GM12878 (cell line): ENCODE measurements around the gene ADGRD1. TPM values are rescaled to one million over a fixed set of nuclear protein-coding genes. Genes with fewer than 3 reads are reported as not detected.

Source experiments
- ATAC-seq: fragments of 200-7000 bp; cut with Tn5 transposase; 3 replicates; pipeline ENCODE4 v1.9.1; 2020; ENCODE audit warnings: mild to moderate bottlenecking, moderate library complexity
- BruUV-seq: library from RNA; stranded (reverse); fragments of 400-500 nt; replicated peaks from 2 replicates; lab custom pipeline; 2021; lab: Mats Ljungman, UMichigan
- CTCF ChIA-PET: fragments of 300-600 bp; sonication (Branson Sonifier 250); formaldehyde crosslinking; extraction: SDS; loops from one replicate; lab custom pipeline; 2021; ENCODE audit warnings: inconsistent platforms; lab: Yijun Ruan, JAX
- POLR2A ChIA-PET: fragments of 350-600 bp; formaldehyde crosslinking; extraction: SDS; loops from one replicate; lab custom pipeline; 2021; ENCODE audit warnings: inconsistent platforms; lab: Charles Lee
- RAD21 ChIA-PET: fragments of 300-600 bp; sonication (Branson Sonifier 250); formaldehyde crosslinking; loops from one replicate; lab custom pipeline; 2023; ENCODE audit warnings: antibody characterized with exemption; ENCODE audit not compliant: unreplicated experiment; lab: Charles Lee
- SMC1A ChIA-PET: fragments of 300-600 bp; sonication (Branson Sonifier 250); formaldehyde crosslinking; loops from one replicate; lab custom pipeline; 2023; ENCODE audit not compliant: unreplicated experiment, uncharacterized antibody; lab: Charles Lee
- DNase-seq: peaks from one replicate; pipeline ENCODE4 v3.0.0-alpha.2; 2011; ENCODE audit warnings: low read depth, low spot score
- FAIRE-seq: peaks from 3 replicates; lab custom pipeline; 2011; peaks lifted over from hg19 to GRCh38; lab: Jason Lieb, UNC
- H2AFZ ChIP-seq: 2 replicates; pipeline ENCODE4 v1.6.0; 2011; ENCODE audit warnings: low read depth, low read length, control low read depth; ENCODE audit not compliant: control insufficient read depth
- H3K27ac ChIP-seq: 2 replicates; pipeline ENCODE4 v1.5.1; 2011; ENCODE audit warnings: control low read depth; ENCODE audit not compliant: control insufficient read depth, insufficient read depth
- H3K27me3 ChIP-seq, 2 experiments: replicated peaks in 1 of 2; 2 replicates each; pipeline versions ENCODE4 v1.6.0 to v1.6.1; 2011; ENCODE audit warnings: low read length in 1 of 2; ENCODE audit not compliant: control insufficient read depth in 2 of 2, insufficient read depth in 2 of 2
- H3K36me3 ChIP-seq, 2 experiments: 2 replicates each; pipeline ENCODE4 v1.5.1; 2011; ENCODE audit warnings: low read length in 1 of 2; ENCODE audit not compliant: control insufficient read depth in 2 of 2, insufficient read depth in 2 of 2
- H3K4me1 ChIP-seq: 2 replicates; pipeline ENCODE4 v1.6.1; 2011; ENCODE audit warnings: mild to moderate bottlenecking, low read length, moderate library complexity, mixed read lengths; ENCODE audit not compliant: control insufficient read depth, insufficient read depth
- H3K4me2 ChIP-seq: 2 replicates; pipeline ENCODE4 v1.6.0; 2011; ENCODE audit warnings: control low read depth; ENCODE audit not compliant: control insufficient read depth, insufficient read depth
- H3K4me3 ChIP-seq: fragments of 200-600 bp; sonication (generic); 2 replicates; pipeline ENCODE4 v1.5.1; 2016
- H3K79me2 ChIP-seq: 2 replicates; pipeline ENCODE4 v1.6.0; 2011; ENCODE audit warnings: low read length; ENCODE audit not compliant: control insufficient read depth, insufficient read depth
- H3K9ac ChIP-seq: 2 replicates; pipeline ENCODE4 v1.8.0; 2011; ENCODE audit warnings: low read length, control low read depth, mixed read lengths; ENCODE audit not compliant: control insufficient read depth, insufficient read depth
- H3K9me3 ChIP-seq: replicated peaks from 3 replicates; pipeline ENCODE4 v1.5.1; 2011; ENCODE audit warnings: mild to moderate bottlenecking, low read length; ENCODE audit not compliant: control insufficient read depth, insufficient read depth
- H4K20me1 ChIP-seq: 2 replicates; pipeline ENCODE4 v1.6.0; 2011; ENCODE audit not compliant: control insufficient read depth, insufficient read depth
- CHD1 ChIP-seq: IDR thresholded peaks from 2 replicates; pipeline ENCODE4 v1.6.1; 2012; ENCODE audit warnings: low read depth, low read length, improper control_type of control experiment
- ELK1 ChIP-seq: IDR thresholded peaks from 2 replicates; pipeline ENCODE4 v1.6.1; 2012; ENCODE audit warnings: low read depth, low read length, improper control_type of control experiment
- EP300 ChIP-seq, 2 experiments: fragments of 150-350 bp in 1 of 2; IDR thresholded peaks; 2 replicates each; pipeline ENCODE4 v1.6.1; 2011 to 2012; ENCODE audit warnings: low read depth in 2 of 2, low read length in 2 of 2, borderline replicate concordance in 1 of 2, improper control_type of control experiment in 1 of 2, inconsistent platforms in 1 of 2; ENCODE audit not compliant: control insufficient read depth in 1 of 2
- IRF3 ChIP-seq: fragments of 450-650 bp; IDR thresholded peaks from 2 replicates; pipeline ENCODE4 v1.6.1; 2014; ENCODE audit warnings: mild to moderate bottlenecking
- IRF4 ChIP-seq: IDR thresholded peaks from 2 replicates; pipeline ENCODE4 v1.6.1; 2011; ENCODE audit warnings: low read depth, low read length
- IRF5 ChIP-seq: fragments of 450-650 bp; IDR thresholded peaks from 2 replicates; pipeline ENCODE4 v1.6.1; 2017; ENCODE audit warnings: borderline replicate concordance
- NR2C2 ChIP-seq: IDR thresholded peaks from 2 replicates; pipeline ENCODE4 v1.6.1; 2011; ENCODE audit warnings: borderline replicate concordance, low read depth; ENCODE audit not compliant: control insufficient read depth, insufficient read length
- NR2F1 ChIP-seq: fragments of 450-650 bp; conservative IDR thresholded peaks from 2 replicates; pipeline ENCODE4 v1.6.1; 2017; ENCODE audit warnings: mild to moderate bottlenecking
- POLR2AphosphoS2 ChIP-seq: IDR thresholded peaks from 2 replicates; pipeline ENCODE4 v1.6.1; 2011; ENCODE audit warnings: low read depth, mild to moderate bottlenecking, low read length, improper control_type of control experiment, moderate library complexity
- SRF ChIP-seq, 2 experiments: IDR thresholded peaks; 2 replicates each; pipeline ENCODE4 v1.6.1; 2011; ENCODE audit warnings: low read depth in 2 of 2, low read length in 2 of 2, mild to moderate bottlenecking in 1 of 2, moderate library complexity in 1 of 2
- in situ Hi-C: fragments of 300-500 bp; cut with MboI; formaldehyde crosslinking; loops from 9 replicates; pipeline ENCODE4 v1.14.3; 2018; ENCODE audit warnings: mixed read lengths
- intact Hi-C: fragments of 100-400 bp; cut with micrococcal nuclease; formaldehyde crosslinking; loops from one replicate; pipeline ENCODE4 v1.14.2; 2022; ENCODE audit not compliant: unreplicated experiment
- polyA plus RNA-seq, 11 experiments: library from polyadenylated mRNA; depleted of rRNA in 4 of 11; unstranded in 6 of 11; stranded (reverse) in 5 of 11; fragments of >200 nt; fragmentation: Nextera tagmentation in 4 of 11; fragmentation: Illumina TruSeq in 1 of 11; extraction: Ambion mirVana in 4 of 11; extraction: Trizol in 1 of 11; gene quantifications; 1 replicate in 1 of 11; 2 replicates in 10 of 11; pipeline versions ENCODE4 v1.2.1 to v1.2.3, GENCODE V29; 2011 to 2016; ENCODE audit warnings: inconsistent platforms in 2 of 11, missing spikeins in 2 of 11, low read depth in 1 of 11
- total RNA-seq, 4 experiments: library from RNA; depleted of rRNA in 3 of 4; stranded (reverse); fragments of >200 nt in 3 of 4; fragmentation: Illumina TruSeq in 1 of 4; extraction: Trizol in 1 of 4; gene quantifications; 2 replicates each; pipeline versions ENCODE4 v1.2.1 to v1.2.3, GENCODE V29; 2013 to 2021

ADGRD1 gene
- total and polyA plus RNA-seq, 10 of the 15 experiments (the other 5 are each of a cell fraction or from before 2014, with no cell fraction given), result 0.15 to 12.7 (median 1.2) TPM

GRCh38 chr12:131017477-131017991 lies 63.8 kb downstream of the ADGRD1 start:
- Histone ChIP-seq H4K20me1 (no peaks in the 10 kb centered on the region), H3K79me2 (no peaks in the 10 kb centered on the region), H2AFZ (no peak overlapping the region), H3K4me2 (no peak overlapping the region)
- no peak for FAIRE-seq
- ChIA-PET POLR2A (no interaction called here), SMC1A (no interaction called here), RAD21 (no interaction called here)
- no peak for ATAC-seq
- DNase-seq, result no peak
- no TSS peak for BruUV-seq
- TF ChIP-seq IRF5 (no peak), ELK1 (no peak), IRF3 (no peak), NR2C2 (no peak), EP300 (IDR thresholded peaks at IDR 0.05; ENCODE audit: borderline replicate concordance in 1 of 2, control insufficient read depth in 1 of 2, low read depth in 2 of 2, low read length in 2 of 2) (no peak), SRF (IDR thresholded peaks at IDR 0.05; ENCODE audit: low read depth in 2 of 2, low read length in 2 of 2) (no peak), POLR2AphosphoS2 (no peak), NR2F1 (no peak), CHD1 (no peak), IRF4 (no peak)
- TF ChIP-seq, all 136 proteins: peak for 0
- no peak overlapping the region for H3K27ac ChIP-seq
- H3K27me3 ChIP-seq, result no peaks in the 10 kb centered on the region
- H3K4me1 ChIP-seq, result no peaks in the 10 kb centered on the region
- no peak overlapping the region for H3K4me3 ChIP-seq
- intact Hi-C loops (no loop called here), in situ Hi-C loops (no loop called here)
- H3K9ac ChIP-seq, result no peak overlapping the region
- H3K9me3 ChIP-seq, result no peaks in the 10 kb centered on the region
- H3K36me3 ChIP-seq, result no peaks in the 10 kb centered on the region
- CTCF ChIA-PET, result no interaction called here
